T-helper 1 cell treated with Interleukin-12 subunit alpha and Interleukin-12 subunit beta and Interleukin-4 antibody, amounts not matched to agents 30 ng/mL and 1 ng/mL, for 36 hours (primary cell): ENCODE measurements around the gene SNX22. TPM values are rescaled to one million over a fixed set of nuclear protein-coding genes. Genes with fewer than 3 reads are reported as not detected.
"Not testable (repeated sequence)": the region's sequence is repeated elsewhere in the genome, so short reads cannot be mapped to it uniquely, and the experiment has no call there.

Experiments
- intact Hi-C: fragments of 100-400 bp; cut with micrococcal nuclease; formaldehyde crosslinking; loops from one replicate; pipeline ENCODE4 v1.15.1; 2024
- total RNA-seq: library from RNA; stranded (reverse); gene quantifications from 2 replicates; pipeline ENCODE4 v1.2.3, GENCODE V29; 2022

The SNX22 gene
- total RNA-seq: 0.37 and 0.51 TPM in 2 replicates

GRCh38 chr15:64151727-64152506, at the start of gene SNX22:
SNX22 (plus strand) TSS chr15:64151731; CDS start chr15:64151776, 45 bp downstream.
- intact Hi-C loops: loop anchor here (2.0 to 5.0 kb wide), 8 partner anchors 40 to 980 kb away; partner anchors contain the start of genes HERC1, PDCD7 and PLEKHO2

GRCh38 chr15:64102497-64102896, 49.0 kb upstream of the SNX22 start:
- intact Hi-C loops: no loop called here

- intact Hi-C loops: no loop called here
These were observed 46.3 kb upstream of the SNX22 start for GRCh38 chr15:64105113-64105704.

GRCh38 chr15:64107337-64107736, 44.2 kb upstream of the SNX22 start:
- intact Hi-C loops: no loop called here

GRCh38 chr15:64110108-64110701, 41.3 kb upstream of the SNX22 start:
- intact Hi-C loops: loop anchor here (5.0 kb wide), 1 partner anchor 42 kb away; the partner anchor contains the start of gene SNX22

GRCh38 chr15:64110950-64111678, 40.4 kb upstream of the SNX22 start:
- intact Hi-C loops: loop anchor here (5.0 kb wide), 1 partner anchor 41 kb away; the partner anchor contains the start of gene SNX22

- intact Hi-C loops: loop anchor here (5.0 kb wide), 1 partner anchor 41 kb away; the partner anchor contains the start of gene SNX22
These were observed 39.9 kb upstream of the SNX22 start for GRCh38 chr15:64111679-64112050.

GRCh38 chr15:64112073-64112772, 39.3 kb upstream of the SNX22 start:
- intact Hi-C loops: loop anchor here (5.0 kb wide), 1 partner anchor 40 kb away; the partner anchor contains the start of gene SNX22

- intact Hi-C loops: loop anchor here (5.0 kb wide), 1 partner anchor 39 kb away; the partner anchor contains the start of gene SNX22
These were observed 38.6 kb upstream of the SNX22 start for GRCh38 chr15:64112904-64113303.

GRCh38 chr15:64117759-64118487, 33.6 kb upstream of the SNX22 start:
- intact Hi-C loops: no loop called here

GRCh38 chr15:64120322-64120721, 31.2 kb upstream of the SNX22 start:
- intact Hi-C loops: not testable (repeated sequence)

- intact Hi-C loops: no loop called here
These were observed 29.9 kb upstream of the SNX22 start for GRCh38 chr15:64121614-64122013.

GRCh38 chr15:64122444-64122843, 29.1 kb upstream of the SNX22 start:
- intact Hi-C loops: no loop called here

- intact Hi-C loops: no loop called here
These were observed 28.6 kb upstream of the SNX22 start for GRCh38 chr15:64122936-64123351.

GRCh38 chr15:64125978-64126377, 25.6 kb upstream of the SNX22 start:
- intact Hi-C loops: no loop called here

GRCh38 chr15:64127521-64128270, 23.8 kb upstream of the SNX22 start:
- intact Hi-C loops: no loop called here

- intact Hi-C loops: no loop called here
These were observed 21.4 kb upstream of the SNX22 start for GRCh38 chr15:64130159-64130558.

- intact Hi-C loops: no loop called here
These were observed 20.0 kb upstream of the SNX22 start for GRCh38 chr15:64131547-64131946.

GRCh38 chr15:64132217-64132616, 19.3 kb upstream of the SNX22 start:
- intact Hi-C loops: no loop called here
